ENCODE results near the gene CCDC78. TPM values are rescaled to one million over a fixed set of nuclear protein-coding genes. Genes with fewer than 3 reads are reported as not detected.

The CCDC78 gene
- total RNA-seq, 1 donor from 2014 or later: 2.4 TPM

DNA sequence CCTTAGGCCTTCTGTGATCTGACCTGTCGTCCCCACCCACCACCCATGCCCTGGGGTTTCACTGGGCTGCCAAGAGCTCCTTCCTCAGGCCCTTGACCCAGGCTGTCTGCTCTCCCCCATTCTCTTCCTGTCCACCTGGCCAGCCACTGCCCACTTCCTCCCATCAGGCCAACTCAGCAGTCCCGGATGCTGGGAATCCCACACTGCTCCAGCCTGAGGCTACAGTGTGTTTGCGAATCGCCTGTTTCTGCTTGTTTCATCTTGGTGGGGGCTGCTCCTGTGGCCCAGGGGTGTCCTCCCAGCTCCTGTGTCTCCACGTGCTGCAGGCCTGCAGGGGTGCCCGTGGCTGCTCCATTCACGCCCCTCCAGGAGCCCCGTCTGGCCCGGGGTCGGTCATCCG lies 12.2 kb downstream of the CCDC78 start:
- intact Hi-C loops (cut with micrococcal nuclease): loop anchor here (1.0 to 5.0 kb wide), 3 partner anchors 26 to 343 kb away; partner anchors contain the start of gene CIAO3

- intact Hi-C loops (cut with micrococcal nuclease): loop anchor here (2.0 to 5.0 kb wide), 2 partner anchors 345 to 390 kb away; no protein-coding TSS in a partner anchor
Observed at GRCh38 chr16:712740-713250, 13.4 kb downstream of the CCDC78 start.

- intact Hi-C loops (cut with micrococcal nuclease): loop anchor here (1.0 to 5.0 kb wide), 4 partner anchors 22 to 391 kb away; no protein-coding TSS in a partner anchor
Observed at GRCh38 chr16:711548-712320, 14.5 kb downstream of the CCDC78 start.

DNA sequence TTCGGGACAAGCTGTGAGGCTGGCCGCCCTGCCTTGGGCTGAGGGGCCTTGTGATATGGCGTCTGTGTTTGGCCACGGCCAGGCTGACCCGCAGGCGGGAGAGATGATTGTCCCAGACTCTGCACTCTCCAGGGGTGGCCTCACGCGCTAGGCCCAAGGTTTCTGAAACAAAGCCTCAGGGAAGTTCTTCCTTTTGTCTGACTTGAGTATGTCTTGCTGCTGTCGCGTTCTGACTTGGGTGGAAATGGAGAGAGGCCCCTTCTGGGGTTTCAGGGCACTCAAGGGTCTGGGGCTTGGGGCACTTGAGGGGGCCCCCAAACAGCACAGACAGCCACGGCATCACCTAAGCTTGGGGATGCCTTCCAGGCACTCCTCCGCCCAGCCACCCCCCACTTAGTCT lies 15.2 kb downstream of the CCDC78 start:
- intact Hi-C loops (cut with micrococcal nuclease): loop anchor here (1.0 to 5.0 kb wide), 3 partner anchors 22 to 346 kb away; no protein-coding TSS in a partner anchor

GRCh38 chr16:710500-711075 lies 15.7 kb downstream of the CCDC78 start:
- intact Hi-C loops (cut with micrococcal nuclease): loop anchor here (1.0 to 5.0 kb wide), 3 partner anchors 23 to 347 kb away; no protein-coding TSS in a partner anchor

DNA sequence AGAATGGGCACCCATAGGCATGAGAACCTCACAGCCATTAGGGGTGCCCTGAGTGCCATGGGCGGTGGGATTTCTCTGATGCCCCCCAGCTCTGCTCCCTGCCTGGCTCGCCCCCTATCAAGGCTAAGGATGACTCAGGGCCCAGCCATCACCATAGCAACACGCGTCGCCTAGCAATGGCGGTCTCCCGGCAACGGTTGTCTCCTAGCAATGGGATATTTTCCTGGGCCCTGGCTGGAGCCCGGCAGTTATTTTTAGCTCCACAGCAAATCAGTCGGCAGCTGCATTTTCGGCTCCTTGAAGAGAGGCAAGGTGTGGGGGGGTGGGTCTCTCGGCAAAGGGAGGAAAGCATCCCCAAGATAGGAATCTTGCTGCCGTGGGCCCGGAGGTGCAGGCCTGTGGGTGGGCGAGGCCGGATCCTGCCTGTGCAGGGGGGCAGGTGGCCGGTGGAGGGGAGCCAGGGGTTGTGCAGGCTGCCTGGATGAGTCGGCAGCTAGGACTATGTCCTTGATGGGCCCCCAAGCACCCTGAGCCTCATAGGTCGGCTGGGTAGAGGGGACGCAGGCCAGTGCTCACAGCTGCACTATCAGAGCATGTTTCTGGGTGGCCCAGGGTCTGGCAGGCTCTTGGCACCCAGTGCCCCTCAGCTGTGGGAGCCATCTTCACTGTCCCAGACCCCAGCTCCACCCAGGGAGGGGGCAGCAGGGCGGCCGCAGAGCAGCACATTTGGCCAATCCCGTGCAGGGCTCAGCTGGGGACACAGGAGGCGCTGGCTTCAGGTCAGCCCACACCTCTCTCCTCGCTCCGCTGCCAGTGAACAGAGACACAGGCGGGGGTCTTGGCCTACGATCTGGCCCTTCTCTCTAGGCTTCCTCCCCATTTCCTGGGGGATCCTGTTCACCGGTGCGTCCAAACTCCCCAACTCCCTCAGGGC lies 16.4 kb downstream of the CCDC78 start:
- intact Hi-C loops (cut with micrococcal nuclease): loop anchor here (5.0 kb wide), 1 partner anchor 347 kb away; no protein-coding TSS in a partner anchor

GRCh38 chr16:708959-709358 lies 17.3 kb downstream of the CCDC78 start:
- intact Hi-C loops (cut with micrococcal nuclease): no loop called here

DNA sequence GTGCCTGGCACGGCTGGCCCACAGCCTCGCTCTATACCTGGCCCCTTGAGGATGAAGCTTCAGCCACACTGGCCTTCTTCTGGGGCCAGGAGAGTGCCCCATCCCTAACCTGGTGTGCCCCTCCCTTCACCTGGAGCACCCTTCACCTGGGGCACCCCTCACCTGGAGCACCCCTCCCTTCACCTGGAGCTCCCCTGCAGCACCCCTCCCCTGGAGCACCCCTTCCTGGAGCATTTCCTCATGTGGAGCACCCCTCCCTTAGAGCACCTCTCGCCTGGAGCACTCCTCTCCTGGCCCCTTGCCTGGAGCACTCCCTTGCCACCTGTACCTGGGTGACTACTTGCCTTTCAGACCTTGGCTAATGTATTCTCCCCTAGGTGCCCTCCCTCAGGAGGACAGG lies 18.2 kb downstream of the CCDC78 start:
- intact Hi-C loops (cut with micrococcal nuclease): no loop called here

GRCh38 chr16:707062-707538 lies 19.1 kb downstream of the CCDC78 start:
- intact Hi-C loops (cut with micrococcal nuclease): no loop called here

GRCh38 chr16:706189-707061 lies 19.8 kb downstream of the CCDC78 start:
- intact Hi-C loops (cut with micrococcal nuclease): no loop called here

- intact Hi-C loops (cut with micrococcal nuclease): no loop called here
Observed at GRCh38 chr16:705431-706188, 20.6 kb downstream of the CCDC78 start, which contains the start of gene FBXL16. FBXL16 (minus strand) TSS chr16:705801; CDS start chr16:697405, 8,396 bp downstream.

DNA sequence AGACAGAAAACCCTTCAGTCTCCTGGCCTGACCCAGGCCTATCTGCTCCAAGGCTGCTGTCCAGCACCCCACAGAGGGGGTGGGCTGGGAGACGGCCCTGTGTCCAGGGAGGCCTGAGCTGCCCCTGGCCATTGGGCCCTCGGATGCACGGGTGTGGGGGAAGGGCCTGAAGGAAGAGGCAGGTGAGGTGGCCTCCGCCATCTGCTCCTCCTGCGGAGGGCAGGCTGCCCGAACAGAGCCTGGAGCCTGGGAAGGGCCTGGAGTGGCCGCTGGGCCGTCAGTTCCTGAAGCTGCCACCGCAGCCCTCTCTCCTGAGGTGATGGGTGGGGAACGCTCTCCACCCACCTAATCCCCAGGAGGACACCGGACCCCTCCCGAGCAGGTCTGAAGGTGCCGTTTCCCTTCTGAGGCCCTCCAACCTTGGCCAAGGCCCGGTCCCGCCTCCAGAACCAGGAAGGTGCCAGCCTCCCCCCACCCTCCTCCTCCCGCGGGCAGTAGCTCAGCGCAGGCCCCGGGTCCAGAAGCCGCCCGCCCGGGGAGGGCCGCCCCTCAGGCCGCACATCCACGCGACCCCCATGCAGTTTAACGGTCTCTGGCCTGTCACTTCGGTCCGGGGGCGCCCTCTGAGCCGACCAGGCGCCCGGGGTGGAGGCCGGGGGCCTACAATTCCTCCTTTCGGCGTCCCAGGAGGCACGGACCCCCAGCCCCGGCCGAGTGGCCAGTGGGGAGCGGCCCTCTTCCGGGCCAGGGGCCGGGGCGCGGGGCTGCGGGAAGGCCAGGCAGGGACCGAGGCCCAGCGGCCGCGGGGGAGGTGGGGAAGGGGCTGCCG lies 21.5 kb downstream of the CCDC78 start:
- intact Hi-C loops (cut with micrococcal nuclease): no loop called here

GRCh38 chr16:704047-704446 lies 22.2 kb downstream of the CCDC78 start:
- intact Hi-C loops (cut with micrococcal nuclease): no loop called here

DNA sequence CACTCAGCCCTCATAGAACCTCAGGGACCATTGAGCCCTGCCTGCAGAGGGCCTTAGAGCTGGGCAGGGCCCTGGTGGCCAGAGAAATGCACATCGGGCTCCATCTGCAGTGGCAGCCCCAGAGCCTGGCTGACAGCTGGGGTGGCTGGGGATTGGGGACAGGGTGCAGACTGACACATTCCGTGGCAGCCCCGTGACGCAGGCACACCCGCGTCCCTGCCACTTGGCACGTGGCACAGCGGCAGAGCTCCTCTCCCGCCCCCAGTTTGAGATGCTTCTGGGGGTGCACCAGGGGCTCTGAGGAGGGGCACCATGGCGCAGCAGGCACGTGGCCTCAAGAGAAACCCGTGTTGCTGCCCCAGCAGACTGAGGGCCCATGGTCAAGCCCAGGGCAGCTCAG lies 22.8 kb downstream of the CCDC78 start:
- intact Hi-C loops (cut with micrococcal nuclease): no loop called here

GRCh38 chr16:702341-702740 lies 23.9 kb downstream of the CCDC78 start:
- intact Hi-C loops (cut with micrococcal nuclease): no loop called here

DNA sequence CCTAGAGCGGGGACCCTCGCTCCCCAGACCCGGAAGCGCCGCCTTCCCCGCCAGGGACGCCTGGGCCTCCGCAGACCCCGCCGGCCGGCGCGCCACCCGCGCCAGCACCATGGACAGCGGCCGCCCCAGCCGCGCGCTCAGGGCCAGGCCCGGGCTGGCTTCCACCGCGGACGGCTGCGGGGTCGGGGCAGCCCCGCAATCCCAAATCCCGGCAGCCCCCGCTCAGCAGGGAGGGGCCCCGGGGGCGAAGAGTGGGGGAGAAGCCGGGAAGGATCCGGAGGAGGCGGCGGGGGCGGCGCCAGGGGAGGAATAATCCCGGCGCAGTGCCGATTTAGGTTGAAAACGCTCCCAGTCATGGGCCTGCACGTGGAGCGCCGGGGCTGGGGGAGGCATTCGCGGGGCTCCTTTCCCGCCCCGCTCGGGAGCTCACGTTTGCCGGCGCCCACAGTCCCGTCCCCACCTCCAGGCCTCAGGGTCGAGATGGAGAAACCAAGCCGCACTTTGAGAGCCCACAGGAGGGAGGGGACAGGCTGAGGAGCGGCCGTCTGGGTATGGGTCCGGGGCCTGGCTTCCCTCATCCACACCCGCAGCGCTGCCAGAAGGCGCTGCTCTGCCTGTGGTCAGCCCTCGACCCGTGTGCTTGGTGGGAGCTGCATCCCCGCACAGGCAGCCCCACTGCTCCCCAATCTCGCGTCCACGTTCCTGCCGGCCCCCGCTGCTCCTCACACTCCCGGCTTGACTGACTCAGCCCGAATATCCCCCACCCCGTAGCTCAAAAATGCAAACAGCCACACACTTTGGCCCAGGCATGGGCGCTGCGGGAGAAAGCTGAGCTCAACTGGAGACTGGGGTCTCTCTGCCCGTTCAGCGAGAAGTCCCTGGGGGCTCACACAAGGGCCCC lies 25.3 kb downstream of the CCDC78 start:
- intact Hi-C loops (cut with micrococcal nuclease): no loop called here
